Raji (cell line): ENCODE results near the gene FAM180B.

ENCODE experiments used
- POLR2A ChIP-seq: IDR thresholded peaks from 2 replicates; pipeline ENCODE4 v1.6.1; 2011; ENCODE audit warnings: low read depth, low read length, control low read depth; ENCODE audit not compliant: insufficient read depth

Gene FAM180B

GRCh38 chr11:47615249-47615648, 28.8 kb downstream of the FAM180B start:
- no peak for TF ChIP-seq POLR2A

GRCh38 chr11:47616726-47617416, 30.4 kb downstream of the FAM180B start:
- no peak for TF ChIP-seq POLR2A

GRCh38 chr11:47617417-47617809, 30.9 kb downstream of the FAM180B start:
- TF ChIP-seq POLR2A: no peak

DNA sequence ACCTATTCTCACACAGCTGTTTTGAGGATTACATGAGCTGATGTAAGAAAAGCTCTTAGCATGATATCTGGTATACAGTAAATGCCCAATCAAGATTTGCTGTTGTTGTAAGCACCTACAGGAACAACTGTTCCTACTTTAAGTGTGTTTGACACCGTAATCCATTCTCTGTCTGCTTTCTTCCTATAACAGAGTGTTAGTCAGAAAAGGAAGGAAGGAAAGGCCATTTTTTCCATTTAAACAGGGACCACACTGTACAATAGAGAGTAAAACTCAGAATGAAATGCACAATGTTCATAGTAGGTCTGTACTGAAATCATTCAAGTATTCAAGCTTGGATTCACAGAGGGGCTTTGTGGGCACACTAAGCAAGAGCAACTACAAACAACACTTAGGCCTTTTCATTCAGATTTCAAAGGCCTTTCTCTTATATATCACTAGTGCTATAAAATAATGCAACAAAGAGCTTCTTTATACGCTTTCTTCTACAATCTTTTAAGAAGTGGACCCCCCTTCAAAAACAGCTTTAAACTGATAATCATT, 34.4 kb downstream of the FAM180B start:
- no peak for TF ChIP-seq POLR2A

DNA sequence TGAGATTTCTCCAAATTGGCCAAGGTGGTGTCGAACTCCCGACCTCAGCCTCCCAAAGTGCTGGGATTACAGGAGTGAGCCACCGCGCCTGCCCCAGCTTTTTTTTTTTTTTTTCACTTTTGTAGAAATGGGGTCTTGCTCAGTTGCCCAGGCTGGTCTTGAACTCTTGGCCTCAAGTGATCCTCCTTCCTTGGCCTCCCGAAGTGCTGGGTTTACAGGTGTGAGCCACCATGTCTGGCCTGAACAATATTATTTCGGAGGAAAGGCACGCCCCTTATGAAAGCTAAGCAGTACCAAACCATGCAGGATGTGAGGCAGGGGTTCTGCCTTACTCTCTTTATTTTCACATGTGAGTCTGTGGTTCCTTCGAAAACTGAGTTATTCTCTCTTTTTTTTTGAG, 39.8 kb downstream of the FAM180B start:
- TF ChIP-seq POLR2A: no peak

DNA sequence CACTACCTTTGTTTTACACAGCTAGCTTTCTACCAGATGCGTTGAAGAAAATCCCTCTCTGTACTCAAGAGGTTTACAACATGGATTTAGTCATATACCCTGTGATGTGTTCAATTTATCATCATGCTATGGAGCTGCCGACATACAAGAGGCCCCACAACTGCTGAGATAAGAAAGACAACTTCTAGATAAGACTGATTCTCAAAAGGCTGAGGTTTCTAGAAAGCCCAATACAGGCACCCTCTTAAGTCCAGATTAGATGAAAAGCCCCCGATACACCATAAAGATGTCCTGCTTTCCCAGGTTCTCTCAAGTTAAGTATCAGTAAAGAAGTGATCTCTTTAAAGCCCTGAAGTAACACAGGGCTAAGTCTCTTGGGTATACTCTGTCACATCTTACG, 41.5 kb downstream of the FAM180B start:
- TF ChIP-seq POLR2A: no peak

GRCh38 chr11:47631473-47631872, 45.0 kb downstream of the FAM180B start:
- no peak for TF ChIP-seq POLR2A
